Measurements from ENCODE around the gene TUT4. TPM values are rescaled to one million over a fixed set of nuclear protein-coding genes. Genes with fewer than 3 reads are reported as not detected.

The TUT4 gene
- total and polyA plus RNA-seq, 10 donors: 31.7 to 120 (median 79.2) TPM

GRCh38 chr1:52550447-52550846 lies 2.4 kb downstream of the TUT4 start:
- no peak for DNase-seq
- H3K4me1 ChIP-seq: peaks cover 18 to 74% (median 39%) of the 10 kb centered on the region in 6 donors
- no peaks in the 10 kb centered on the region for H3K9me3 ChIP-seq
- no peaks in the 10 kb centered on the region for H3K27me3 ChIP-seq (replicated peaks in 1 of 7)
- H3K36me3 ChIP-seq: no peaks in the 10 kb centered on the region
- 84 to 90% (median 86%) methylated on average over 7 of the region's 7 CpGs for WGBS, 5 donors
- H3K4me3 ChIP-seq: no peak overlapping the region
- TF ChIP-seq POLR2A (IDR thresholded peaks at IDR 0.05) (no peak), POLR2AphosphoS5 (IDR thresholded peaks at IDR 0.05) (no peak)
- TF ChIP-seq, protein P1, sequence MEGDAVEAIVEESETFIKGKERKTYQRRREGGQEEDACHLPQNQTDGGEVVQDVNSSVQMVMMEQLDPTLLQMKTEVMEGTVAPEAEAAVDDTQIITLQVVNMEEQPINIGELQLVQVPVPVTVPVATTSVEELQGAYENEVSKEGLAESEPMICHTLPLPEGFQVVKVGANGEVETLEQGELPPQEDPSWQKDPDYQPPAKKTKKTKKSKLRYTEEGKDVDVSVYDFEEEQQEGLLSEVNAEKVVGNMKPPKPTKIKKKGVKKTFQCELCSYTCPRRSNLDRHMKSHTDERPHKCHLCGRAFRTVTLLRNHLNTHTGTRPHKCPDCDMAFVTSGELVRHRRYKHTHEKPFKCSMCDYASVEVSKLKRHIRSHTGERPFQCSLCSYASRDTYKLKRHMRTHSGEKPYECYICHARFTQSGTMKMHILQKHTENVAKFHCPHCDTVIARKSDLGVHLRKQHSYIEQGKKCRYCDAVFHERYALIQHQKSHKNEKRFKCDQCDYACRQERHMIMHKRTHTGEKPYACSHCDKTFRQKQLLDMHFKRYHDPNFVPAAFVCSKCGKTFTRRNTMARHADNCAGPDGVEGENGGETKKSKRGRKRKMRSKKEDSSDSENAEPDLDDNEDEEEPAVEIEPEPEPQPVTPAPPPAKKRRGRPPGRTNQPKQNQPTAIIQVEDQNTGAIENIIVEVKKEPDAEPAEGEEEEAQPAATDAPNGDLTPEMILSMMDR (IDR thresholded peaks at IDR 0.05 in 8 of 11, conservative IDR thresholded peaks at IDR 0.05 in 3 of 11): no peak
- no peak overlapping the region for H3K27ac ChIP-seq
- intact Hi-C loops (cut with DNase I; ENCODE audit: low total_unique reads): loop anchor here (10.0 kb wide), 1 partner anchor 134 kb away; no protein-coding TSS in a partner anchor

GRCh38 chr1:52549267-52549666 lies 3.6 kb downstream of the TUT4 start:
- Histone ChIP-seq H3K4me1 (peaks cover 13 to 73% (median 34%) of the 10 kb centered on the region in 6 donors), H3K27ac (no peak overlapping the region), H3K36me3 (peaks cover 0 to 1% (median 0%) of the 10 kb centered on the region in 6 donors), H3K9me3 (peaks cover 0 to 5% (median 2%) of the 10 kb centered on the region in 8 donors), H3K27me3 (replicated peaks in 1 of 7) (no peaks in the 10 kb centered on the region), H3K4me3 (no peak overlapping the region)
- TF ChIP-seq, protein P1 (IDR thresholded peaks at IDR 0.05 in 8 of 11, conservative IDR thresholded peaks at IDR 0.05 in 3 of 11): no peak
- TF ChIP-seq POLR2AphosphoS5 (IDR thresholded peaks at IDR 0.05) (no peak), POLR2A (IDR thresholded peaks at IDR 0.05) (no peak)
- intact Hi-C loops (cut with DNase I; ENCODE audit: low total_unique reads): no loop called here
- DNase-seq: no peak

- no peak overlapping the region for H3K27ac ChIP-seq
- no peak for TF ChIP-seq POLR2AphosphoS5 (IDR thresholded peaks at IDR 0.05)
- TF ChIP-seq, protein P1 (IDR thresholded peaks at IDR 0.05 in 8 of 11, conservative IDR thresholded peaks at IDR 0.05 in 3 of 11): no peak
- TF ChIP-seq POLR2A (IDR thresholded peaks at IDR 0.05): no peak
- DNase-seq: no peak
- peaks cover 0 to 23% (median 6%) of the 10 kb centered on the region in 6 donors for H3K36me3 ChIP-seq
- peaks cover 7 to 29% (median 26%) of the 10 kb centered on the region in 8 donors for H3K9me3 ChIP-seq
- H3K4me3 ChIP-seq: no peak overlapping the region
- intact Hi-C loops (cut with DNase I; ENCODE audit: low total_unique reads): no loop called here
- H3K27me3 ChIP-seq (replicated peaks in 1 of 7): no peaks in the 10 kb centered on the region
- peaks cover 7 to 59% (median 26%) of the 10 kb centered on the region in 6 donors for H3K4me1 ChIP-seq
- WGBS, 5 donors: 93 to 98% (median 96%) methylated on average over 5 of the region's 5 CpGs
Observed at GRCh38 chr1:52546852-52547251, 6.0 kb downstream of the TUT4 start.

DNA sequence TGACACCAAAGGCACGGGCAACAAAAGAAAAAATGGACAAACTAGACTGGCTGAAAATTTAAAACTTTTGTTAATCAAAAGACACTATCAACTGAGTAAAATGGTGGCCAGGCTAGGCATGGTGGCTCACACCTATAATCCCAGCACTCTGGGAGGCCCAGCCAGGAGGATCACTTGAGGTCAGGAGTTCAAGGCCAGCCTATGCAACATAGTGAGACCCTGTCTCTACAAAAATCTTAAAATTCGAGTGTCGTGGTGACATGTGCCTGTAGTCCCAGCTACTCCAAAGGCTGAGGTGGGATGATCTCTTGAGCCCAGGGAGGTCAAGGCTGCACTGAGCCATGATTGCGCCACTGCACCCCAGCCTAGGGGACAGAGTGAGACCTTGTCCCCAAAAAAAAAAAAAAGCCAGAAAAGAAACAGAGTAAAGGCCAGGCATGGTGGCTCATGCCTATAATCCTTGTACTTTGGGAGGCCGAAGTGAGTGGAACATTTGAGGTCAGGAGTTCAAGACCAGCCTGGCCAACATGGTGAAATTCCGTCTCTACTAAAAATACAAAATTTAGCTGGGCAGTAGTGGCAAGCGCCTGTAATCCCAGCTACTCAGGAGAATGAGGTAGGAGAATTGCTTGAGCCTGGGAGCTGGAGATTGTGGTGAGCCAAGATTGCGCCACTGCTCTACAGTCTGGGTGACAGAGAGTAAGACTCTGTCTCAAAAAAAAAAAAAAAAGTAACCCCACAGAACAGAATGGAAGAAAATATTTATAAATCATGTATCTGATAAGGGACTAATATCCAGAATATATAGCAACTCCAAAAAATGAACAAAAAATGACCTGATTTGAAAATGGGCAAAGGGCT lies 8.0 kb downstream of the TUT4 start:
- DNase-seq: no peak
- TF ChIP-seq, protein P1 (IDR thresholded peaks at IDR 0.05 in 8 of 11, conservative IDR thresholded peaks at IDR 0.05 in 3 of 11): no peak
- intact Hi-C loops (cut with DNase I; ENCODE audit: low total_unique reads): no loop called here
- Histone ChIP-seq H3K36me3 (peaks cover 0 to 26% (median 6%) of the 10 kb centered on the region in 6 donors), H3K4me3 (no peak overlapping the region), H3K27ac (no peak overlapping the region), H3K9me3 (peaks cover 8 to 44% (median 39%) of the 10 kb centered on the region in 8 donors), H3K4me1 (peaks cover 0 to 40% (median 8%) of the 10 kb centered on the region in 6 donors), H3K27me3 (replicated peaks in 1 of 7) (no peaks in the 10 kb centered on the region)
- WGBS, 5 donors: 87 to 97% (median 94%) methylated on average over 8 of the region's 8 CpGs
